Large intestine (tissue), 12 donors: ENCODE measurements around the gene TIAM2. TPM values are rescaled to one million over a fixed set of nuclear protein-coding genes. Genes with fewer than 3 reads are reported as not detected.

Source experiments
- DNase-seq, 2 donors: peaks; one replicate each; pipeline versions ENCODE4 v3.0.0 to v3.0.0-alpha.2; 2013
- H3K27ac ChIP-seq: one replicate; pipeline ENCODE4 v1.5.1; 2013; ENCODE audit warnings: low read length
- H3K27me3 ChIP-seq: 2 replicates; pipeline ENCODE4 v1.6.1; 2013; ENCODE audit warnings: low read length; ENCODE audit not compliant: control insufficient read depth, insufficient read depth
- H3K36me3 ChIP-seq: 2 replicates; pipeline ENCODE4 v1.6.1; 2013; ENCODE audit warnings: low read length; ENCODE audit not compliant: control insufficient read depth, insufficient read depth
- H3K4me1 ChIP-seq: one replicate; pipeline ENCODE4 v1.6.1; 2013; ENCODE audit warnings: low read length; ENCODE audit not compliant: control insufficient read depth, insufficient read depth
- H3K4me3 ChIP-seq: one replicate; pipeline ENCODE4 v1.5.1; 2013; ENCODE audit warnings: low read length
- H3K9me3 ChIP-seq: one replicate; pipeline ENCODE4 v1.6.1; 2013; ENCODE audit warnings: mild to moderate bottlenecking, low read depth, low read length, moderate library complexity; ENCODE audit not compliant: control insufficient read depth
- WGBS: methylation state at CpG from one replicate; pipeline ENCODE4 v1.1.5; 2013; ENCODE audit warnings: low lambda C conversion rate; ENCODE audit not compliant: insufficient coverage; 5-methylcytosine and 5-hydroxymethylcytosine counted together
- long read RNA-seq, 11 donors: transcript quantifications; one replicate each; lab custom pipeline, GENCODE V29; 2026
- polyA plus RNA-seq: library from polyadenylated mRNA; unstranded; fragments of 120-200 nt; gene quantifications from one replicate; pipeline ENCODE4 v1.2.1, GENCODE V29; 2013

Gene TIAM2
- polyA plus RNA-seq, result 16.3 TPM
- long read RNA-seq, donor 1, result 0 reads
- long read RNA-seq, donor 2, partial matches to known transcripts, result 0 of 22 reads
- long read RNA-seq, donor 2, other reads (novel, unspliced or antisense), result 20 of 22 reads
- long read RNA-seq, donor 3, partial matches to known transcripts, result 0 of 1 reads
- long read RNA-seq, donor 3, other reads (novel, unspliced or antisense), result 0 of 1 reads
- long read RNA-seq, donor 4, result 0 reads
- long read RNA-seq, donor 5, result 0 reads
- long read RNA-seq, donor 6, partial matches to known transcripts, result 26 of 28 reads
- long read RNA-seq, donor 6, other reads (novel, unspliced or antisense), result 0 of 28 reads
- long read RNA-seq, donor 7, result 0 reads
- long read RNA-seq, donor 8, partial matches to known transcripts, result 19 of 31 reads
- long read RNA-seq, donor 8, other reads (novel, unspliced or antisense), result 12 of 31 reads
- long read RNA-seq, donor 9, result 0 reads
- long read RNA-seq, donor 10, partial matches to known transcripts, result 0 of 13 reads
- long read RNA-seq, donor 10, other reads (novel, unspliced or antisense), result 11 of 13 reads
- long read RNA-seq, donor 11, partial matches to known transcripts, result 23 of 40 reads
- long read RNA-seq, donor 11, other reads (novel, unspliced or antisense), result 15 of 40 reads

DNA sequence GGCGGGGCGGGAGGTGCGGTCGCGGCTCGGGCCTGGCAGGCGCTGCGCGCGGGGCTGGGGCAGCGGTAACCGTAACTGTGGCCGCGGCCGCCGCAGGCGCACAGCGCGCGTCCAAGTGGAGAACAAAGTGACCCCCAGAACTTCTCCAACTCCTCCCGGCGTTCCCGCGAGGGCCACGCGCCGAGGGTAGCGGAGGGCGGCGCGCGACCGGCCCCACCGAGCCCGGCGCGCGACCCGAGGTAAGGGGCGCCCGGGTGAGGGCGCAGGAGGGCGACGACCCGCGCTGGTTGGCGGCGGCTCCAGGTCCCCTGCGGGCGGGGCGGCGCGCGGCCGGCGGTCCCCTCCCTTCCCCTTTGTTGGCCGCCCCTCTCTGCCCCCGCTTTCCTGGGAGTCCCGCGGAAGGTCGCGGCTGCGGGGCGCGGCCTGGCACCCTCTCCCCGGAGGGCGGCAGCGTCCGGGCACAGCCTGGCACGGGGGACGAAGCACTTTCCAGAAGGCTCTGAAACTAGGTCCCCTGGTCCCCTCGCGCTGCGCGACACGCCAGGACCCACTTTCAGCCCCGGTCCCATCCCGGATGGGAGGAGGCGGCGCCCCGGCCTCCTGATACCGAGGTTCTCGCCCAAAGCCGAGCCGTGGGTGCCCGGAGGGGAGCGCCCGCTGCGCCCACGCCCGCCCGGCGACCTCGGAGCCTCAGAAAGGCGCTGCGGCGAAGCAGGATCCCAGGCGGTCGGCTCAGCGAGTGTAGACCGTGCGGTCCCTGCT is at the start of gene TIAM2:
Gene TIAM2 (plus strand): TSS at position 62 of the 762 bp plus-strand sequence. CDS start 133,909 bp downstream, outside the sequence.
- Histone ChIP-seq H3K9me3 (no peaks in the 10 kb centered on the region), H3K4me3 (peak within 1 kb of the TSS; percentile 86), H3K27ac (peak within 1 kb of the TSS; percentile 52), H3K27me3 (no peaks in the 10 kb centered on the region), H3K4me1 (peaks cover 30% of the 10 kb centered on the region), H3K36me3 (no peaks in the 10 kb centered on the region)
- peak in 1 of 2 donors; percentile 75 for DNase-seq
- no CpG with 5 or more reads among the region's 102 CpGs for WGBS

DNA sequence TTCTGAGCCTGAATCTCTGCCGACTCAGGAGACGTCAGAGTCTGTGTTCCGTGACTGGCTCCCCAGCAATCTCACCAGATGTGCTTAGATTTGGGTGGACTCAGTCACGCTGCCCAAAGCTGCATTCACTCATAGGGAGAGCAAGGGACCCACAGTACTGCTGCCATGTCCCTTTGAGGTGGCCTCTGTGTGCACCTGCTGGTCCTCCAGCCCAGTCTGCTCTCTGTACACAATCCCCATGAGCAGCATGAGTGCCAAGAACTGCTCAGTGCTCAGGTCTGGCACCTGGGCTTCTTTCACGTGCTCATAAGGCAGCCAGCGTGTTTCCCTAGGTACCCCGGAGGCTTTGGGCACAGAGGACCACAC is 44.2 kb upstream of the TIAM2 start:
- H3K27me3 ChIP-seq, result no peaks in the 10 kb centered on the region
- no peaks in the 10 kb centered on the region for H3K9me3 ChIP-seq
- no peak overlapping the region for H3K27ac ChIP-seq
- no CpG with 5 or more reads among the region's 7 CpGs for WGBS
- no peak overlapping the region for H3K4me3 ChIP-seq
- no peaks in the 10 kb centered on the region for H3K4me1 ChIP-seq
- DNase-seq, result no peak
- peaks cover 4% of the 10 kb centered on the region for H3K36me3 ChIP-seq

DNA sequence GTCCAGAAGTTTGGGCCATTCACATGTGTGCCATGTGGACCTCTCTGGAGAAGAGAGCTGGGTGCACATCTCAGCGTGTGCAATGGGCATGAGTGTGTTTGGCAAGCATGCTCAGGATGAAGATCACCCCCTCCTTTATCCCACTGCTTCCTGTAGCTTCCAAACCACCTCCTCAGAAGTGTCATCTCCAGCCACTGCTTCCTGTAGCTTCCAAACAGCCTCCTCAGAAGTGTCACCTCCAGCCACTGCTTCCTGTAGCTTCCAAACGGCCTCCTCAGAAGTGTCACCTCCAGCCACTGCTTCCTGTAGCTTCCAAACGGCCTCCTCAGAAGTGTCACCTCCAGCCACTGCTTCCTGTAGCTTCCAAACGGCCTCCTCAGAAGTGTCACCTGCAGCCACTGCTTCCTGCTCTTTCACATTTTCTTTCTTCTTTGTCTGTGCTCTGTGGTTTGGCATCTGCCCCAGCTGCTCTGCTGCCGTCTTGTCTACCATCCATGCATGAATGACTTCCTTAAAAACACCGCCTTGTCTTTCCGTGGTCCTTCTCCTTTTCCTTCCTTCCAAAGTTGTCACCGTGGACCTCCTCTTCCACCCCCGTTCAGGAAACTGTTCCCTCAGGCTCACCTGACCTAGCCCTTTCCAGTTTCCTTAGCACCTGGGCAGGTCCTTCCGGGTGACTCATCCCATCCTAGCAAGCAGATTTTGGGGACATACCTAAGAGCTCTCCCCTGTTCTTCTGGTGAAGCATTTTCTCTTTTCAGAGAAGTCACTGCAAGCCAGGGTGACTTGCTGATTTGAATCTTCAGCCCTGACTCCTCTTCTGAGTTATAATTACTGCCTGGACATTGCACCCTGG is 43.5 kb upstream of the TIAM2 start:
- Histone ChIP-seq H3K27me3 (no peaks in the 10 kb centered on the region), H3K4me3 (no peak overlapping the region), H3K9me3 (no peaks in the 10 kb centered on the region), H3K4me1 (no peaks in the 10 kb centered on the region), H3K27ac (no peak overlapping the region), H3K36me3 (peaks cover 4% of the 10 kb centered on the region)
- 100% methylated on average over 1 of the region's 10 CpGs for WGBS
- DNase-seq, result no peak

DNA sequence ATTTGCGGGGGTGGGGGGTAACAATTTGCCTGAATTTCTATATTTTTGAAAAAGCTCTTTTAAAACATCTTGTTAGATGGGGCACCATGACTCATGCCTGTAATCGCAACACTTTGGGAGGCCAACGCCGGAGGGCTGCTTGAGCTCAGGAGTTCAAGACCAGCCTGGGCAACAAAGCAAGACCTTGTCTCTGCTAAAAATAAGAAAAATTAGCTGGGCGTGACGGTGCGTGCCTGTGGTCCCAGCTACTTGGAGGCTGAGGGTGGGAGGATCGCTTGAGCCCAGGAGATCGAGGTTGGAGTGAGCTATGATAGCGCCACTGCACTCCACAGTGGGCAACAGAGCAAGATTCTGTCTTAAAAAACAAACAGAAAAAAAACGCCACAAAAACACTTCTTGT is 41.5 kb upstream of the TIAM2 start:
- H3K27ac ChIP-seq, result no peak overlapping the region
- no peak for DNase-seq
- no peak overlapping the region for H3K4me3 ChIP-seq
- 93% methylated on average over 3 of the region's 11 CpGs for WGBS
- H3K36me3 ChIP-seq, result peaks cover 4% of the 10 kb centered on the region
- H3K27me3 ChIP-seq, result no peaks in the 10 kb centered on the region
- no peaks in the 10 kb centered on the region for H3K4me1 ChIP-seq
- no peaks in the 10 kb centered on the region for H3K9me3 ChIP-seq

DNA sequence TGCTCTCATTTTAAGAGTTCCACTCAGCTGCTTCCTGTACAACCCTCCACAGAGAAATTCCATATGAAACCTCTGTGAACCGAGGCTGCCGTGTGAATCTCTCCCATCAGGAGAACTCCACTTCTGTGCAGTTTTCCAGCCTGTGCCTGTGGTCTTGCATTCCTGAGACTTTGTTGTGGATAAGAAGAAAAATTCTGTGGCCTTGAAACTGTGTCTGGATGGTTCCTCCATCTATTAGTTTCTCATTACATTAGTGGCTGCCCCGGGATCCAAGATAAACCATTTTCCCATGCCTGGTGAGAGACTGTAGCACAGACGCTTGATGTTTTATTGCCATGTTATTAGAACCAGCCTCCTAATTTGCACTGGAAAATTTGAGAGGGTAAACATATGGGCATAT is 40.8 kb upstream of the TIAM2 start:
- Histone ChIP-seq H3K4me1 (no peaks in the 10 kb centered on the region), H3K9me3 (no peaks in the 10 kb centered on the region), H3K27ac (no peak overlapping the region), H3K4me3 (no peak overlapping the region), H3K27me3 (no peaks in the 10 kb centered on the region), H3K36me3 (peaks cover 4% of the 10 kb centered on the region)
- no peak for DNase-seq
- WGBS, result 86% methylated on average over 2 of the region's 4 CpGs

DNA sequence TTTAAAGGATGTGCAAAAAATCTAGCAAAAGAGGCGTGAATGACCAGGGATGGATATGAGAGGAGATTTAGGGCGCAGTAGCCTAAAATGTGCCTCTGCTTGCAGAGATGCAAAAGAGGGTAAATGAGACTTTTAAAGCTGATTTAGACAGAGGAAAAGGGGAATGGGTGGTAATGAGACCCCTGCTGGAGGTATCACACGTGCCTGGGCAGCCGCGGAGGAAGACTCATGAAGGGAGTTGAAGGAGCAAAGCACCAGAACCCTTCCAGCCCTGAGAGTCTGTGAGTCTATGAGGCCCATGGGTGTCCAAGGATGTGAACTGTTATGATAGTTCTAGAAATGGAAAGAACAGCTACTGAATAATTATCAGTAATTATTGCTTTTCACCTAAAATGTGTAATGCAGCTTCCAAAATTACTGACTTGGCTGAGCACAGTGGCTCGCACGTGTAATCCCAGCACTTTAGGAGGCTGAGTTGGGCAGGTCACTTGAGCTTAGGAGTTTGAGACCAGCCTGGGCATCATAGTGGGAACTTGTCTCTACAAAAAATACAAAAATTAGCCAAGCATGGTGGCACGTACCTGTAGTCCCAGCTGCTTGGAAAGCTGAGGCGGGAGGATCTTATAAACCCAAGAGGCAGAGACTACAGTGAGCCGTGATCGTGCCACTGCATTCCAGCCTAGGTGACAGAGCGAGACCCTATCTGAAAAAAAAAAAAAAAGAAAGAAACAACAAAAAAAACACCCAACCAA is 38.2 kb upstream of the TIAM2 start:
- H3K36me3 ChIP-seq, result no peaks in the 10 kb centered on the region
- no CpG with 5 or more reads among the region's 12 CpGs for WGBS
- no peak overlapping the region for H3K4me3 ChIP-seq
- no peaks in the 10 kb centered on the region for H3K27me3 ChIP-seq
- no peak for DNase-seq
- H3K4me1 ChIP-seq, result peaks cover 14% of the 10 kb centered on the region
- H3K9me3 ChIP-seq, result no peaks in the 10 kb centered on the region
- no peak overlapping the region for H3K27ac ChIP-seq

DNA sequence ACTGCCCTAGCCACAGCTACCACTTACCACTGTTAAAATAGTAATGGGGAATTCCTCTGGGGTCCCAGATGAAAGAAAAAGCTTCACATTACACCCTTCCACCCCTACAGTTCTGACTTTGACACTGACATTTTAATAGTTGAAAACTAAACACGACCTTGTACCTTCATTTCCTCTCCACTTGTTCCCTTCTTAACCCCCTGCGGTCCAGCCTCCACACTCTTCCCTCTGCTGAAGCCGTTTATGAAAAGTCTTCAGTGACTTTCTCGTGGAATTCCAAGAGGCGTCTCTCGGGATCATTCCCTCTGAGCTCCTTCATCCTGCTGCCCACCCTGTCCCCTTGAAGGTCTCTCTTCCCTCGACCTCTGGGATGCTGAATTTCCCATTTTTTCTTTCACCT is 36.6 kb upstream of the TIAM2 start:
- H3K4me3 ChIP-seq, result no peak overlapping the region
- WGBS, result 63% methylated on average over 2 of the region's 7 CpGs

DNA sequence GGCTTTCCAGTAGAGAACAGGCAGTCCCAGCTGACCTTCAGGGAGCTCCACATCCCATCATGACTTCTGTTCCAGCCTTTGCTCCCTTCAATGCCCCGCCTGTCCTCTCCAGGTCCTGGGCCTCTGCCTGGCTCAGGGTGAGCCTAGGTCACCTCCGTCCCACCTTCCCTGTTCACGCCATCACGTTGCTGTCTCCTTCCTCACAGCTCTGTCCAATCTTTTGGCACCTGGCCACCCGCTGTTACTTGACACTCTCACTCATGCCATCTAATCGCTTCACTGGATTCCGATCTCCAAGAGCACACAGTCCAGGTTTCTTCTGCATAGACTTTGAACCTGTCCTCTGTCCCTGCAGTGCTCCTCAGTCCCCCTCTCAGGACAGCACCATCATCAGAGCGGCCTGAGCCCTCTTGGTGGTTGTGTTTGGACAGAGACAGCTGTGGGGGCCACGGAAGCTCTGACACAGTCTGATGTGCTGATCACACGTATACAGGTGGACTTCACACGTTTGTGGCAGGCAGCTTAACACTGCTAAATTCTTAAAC is 34.7 kb upstream of the TIAM2 start:
- no peak overlapping the region for H3K4me3 ChIP-seq
- no peaks in the 10 kb centered on the region for H3K36me3 ChIP-seq
- H3K27me3 ChIP-seq, result no peaks in the 10 kb centered on the region
- no peaks in the 10 kb centered on the region for H3K9me3 ChIP-seq
- peak; percentile 84 to 94 for DNase-seq
- no CpG with 5 or more reads among the region's 11 CpGs for WGBS
- H3K27ac ChIP-seq, result peak overlapping the region; percentile 73
- H3K4me1 ChIP-seq, result peaks cover 27% of the 10 kb centered on the region

More for the DNA sequence above, 36.6 kb upstream of the TIAM2 start:
- Histone ChIP-seq H3K4me1 (peaks cover 27% of the 10 kb centered on the region), H3K27ac (no peak overlapping the region), H3K9me3 (no peaks in the 10 kb centered on the region), H3K27me3 (no peaks in the 10 kb centered on the region), H3K36me3 (no peaks in the 10 kb centered on the region)
- DNase-seq, result no peak

DNA sequence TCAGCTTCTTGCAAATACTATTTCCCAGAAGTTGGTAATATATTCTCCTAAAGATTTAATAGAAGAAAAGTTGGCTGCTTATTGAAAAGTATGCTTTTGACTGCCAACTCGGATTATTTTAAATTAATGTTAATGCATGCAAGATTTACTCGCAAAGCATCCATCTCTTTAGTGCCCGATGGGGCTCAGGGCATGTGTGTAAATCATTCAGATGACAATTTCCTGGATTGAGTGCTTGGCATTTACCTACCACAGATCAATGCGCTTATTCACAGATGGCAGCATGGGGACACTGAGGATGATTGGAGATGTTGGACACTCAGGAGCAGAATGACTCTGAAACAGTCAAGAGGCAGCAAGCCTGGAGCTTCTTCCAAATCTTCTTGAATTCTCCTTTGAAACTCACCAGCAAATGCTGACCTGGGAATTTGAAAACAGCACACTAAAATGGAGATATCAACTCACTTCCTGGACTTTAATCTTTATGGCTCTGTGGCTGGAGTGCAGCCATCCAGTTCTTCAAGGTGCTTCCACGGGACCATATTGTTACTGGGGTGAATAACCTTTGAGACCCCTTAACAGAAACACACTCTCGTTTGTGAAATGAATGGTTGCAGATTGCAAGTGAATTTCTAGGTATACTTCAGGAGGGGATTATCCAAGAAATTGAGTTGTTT is 34.1 kb upstream of the TIAM2 start:
- no CpG with 5 or more reads among the region's 6 CpGs for WGBS
- DNase-seq, result peak; percentile 61 to 87
- Histone ChIP-seq H3K27ac (peak overlapping the region; percentile 73), H3K4me1 (peaks cover 27% of the 10 kb centered on the region), H3K4me3 (no peak overlapping the region), H3K9me3 (no peaks in the 10 kb centered on the region), H3K27me3 (no peaks in the 10 kb centered on the region), H3K36me3 (no peaks in the 10 kb centered on the region)
